ENCODE measurements around the gene RAB34. TPM values are rescaled to one million over a fixed set of nuclear protein-coding genes. Genes with fewer than 3 reads are reported as not detected.

RAB34 gene
- total RNA-seq, 2 experiments from 2014 or later = 0.22 to 0.99 TPM

- H3K36me3 ChIP-seq (ENCODE audit: insufficient read depth, low read length) = peaks cover 27% of the 10 kb centered on the region
These were observed 43.2 kb upstream of the RAB34 start for GRCh38 chr17:28760601-28761562.

GRCh38 chr17:28759256-28759865 is 41.7 kb upstream of the RAB34 start:
- no peak overlapping the region for H3K4me2 ChIP-seq (ENCODE audit: low read length)
- BruUV-seq (replicated peaks) = no TSS peak
- H3K4me1 ChIP-seq (ENCODE audit: insufficient read depth, low read length, poor library complexity, severe bottlenecking) = no peaks in the 10 kb centered on the region
- H3K36me3 ChIP-seq (ENCODE audit: insufficient read depth, low read length) = peaks cover 27% of the 10 kb centered on the region
- TF ChIP-seq CTCF (conservative IDR thresholded peaks at IDR 0.05; ENCODE audit: low read length) (no peak), EZH2phosphoT487 (IDR thresholded peaks at IDR 0.05; ENCODE audit: borderline replicate concordance, low read depth, low read length) (no peak)
- H3K27ac ChIP-seq (ENCODE audit: low read depth, low read length, poor library complexity, severe bottlenecking) = no peak overlapping the region
- no peaks in the 10 kb centered on the region for H3K79me2 ChIP-seq (ENCODE audit: insufficient read depth, low read depth, low read length)
- H2AFZ ChIP-seq (ENCODE audit: low read length) = no peak overlapping the region
- H4K20me1 ChIP-seq (ENCODE audit: insufficient read depth, low read length) = no peaks in the 10 kb centered on the region
- DNase-seq (ENCODE audit: low spot score) = no peak
- no peak overlapping the region for H3K4me3 ChIP-seq (ENCODE audit: low read depth, low read length, poor library complexity, severe bottlenecking)
- no peaks in the 10 kb centered on the region for H3K9me3 ChIP-seq (ENCODE audit: low read length)
- POLR2A ChIA-PET = interaction anchor here (0.6 kb wide), 1 partner anchor 68 kb away, joined by 4 read pairs; no protein-coding TSS in a partner anchor
- no peaks in the 10 kb centered on the region for H3K9me2 ChIP-seq (ENCODE audit: insufficient read depth, low read length)
- CTCF ChIA-PET (ENCODE audit: unreplicated experiment) = no interaction called here
- intact Hi-C loops (cut with micrococcal nuclease; ENCODE audit: unreplicated experiment) = no loop called here

More at GRCh38 chr17:28760601-28761562, 43.2 kb upstream of the RAB34 start:
- H2AFZ ChIP-seq (ENCODE audit: low read length) = no peak overlapping the region
- no peak for TF ChIP-seq EZH2phosphoT487 (IDR thresholded peaks at IDR 0.05; ENCODE audit: borderline replicate concordance, low read depth, low read length)
- no peak for TF ChIP-seq CTCF (conservative IDR thresholded peaks at IDR 0.05; ENCODE audit: low read length)
- H3K9me3 ChIP-seq (ENCODE audit: low read length) = no peaks in the 10 kb centered on the region
- no peaks in the 10 kb centered on the region for H3K4me1 ChIP-seq (ENCODE audit: insufficient read depth, low read length, poor library complexity, severe bottlenecking)
- POLR2A ChIA-PET = interaction anchor here (0.6 to 1.2 kb wide), 2 partner anchors 76 to 133 kb away, joined by 3 to 4 read pairs; no protein-coding TSS in a partner anchor
- no peaks in the 10 kb centered on the region for H4K20me1 ChIP-seq (ENCODE audit: insufficient read depth, low read length)
- H3K4me3 ChIP-seq (ENCODE audit: low read depth, low read length, poor library complexity, severe bottlenecking) = no peak overlapping the region
- BruUV-seq (replicated peaks) = no TSS peak
- H3K79me2 ChIP-seq (ENCODE audit: insufficient read depth, low read depth, low read length) = no peaks in the 10 kb centered on the region
- no peak for DNase-seq (ENCODE audit: low spot score)
- H3K4me2 ChIP-seq (ENCODE audit: low read length) = no peak overlapping the region
- intact Hi-C loops (cut with micrococcal nuclease; ENCODE audit: unreplicated experiment) = loop anchor here (5.0 kb wide), 2 partner anchors 34 to 51 kb away; partner anchors contain the start of genes NEK8 and TLCD1
- H3K9me2 ChIP-seq (ENCODE audit: insufficient read depth, low read length) = no peaks in the 10 kb centered on the region
- H3K27ac ChIP-seq (ENCODE audit: low read depth, low read length, poor library complexity, severe bottlenecking) = no peak overlapping the region
- CTCF ChIA-PET (ENCODE audit: unreplicated experiment) = no interaction called here
